HFFc6 (cell line): ENCODE measurements around the gene ACSBG1. TPM values are rescaled to one million over a fixed set of nuclear protein-coding genes. Genes with fewer than 3 reads are reported as not detected.

ENCODE experiments used
- DNase-seq: peaks from one replicate; pipeline ENCODE4 v3.0.0-alpha.2; 2018
- H3K27ac Mint-ChIP-seq: 2 replicates; pipeline ENCODE4 v1.8.0; 2020; ENCODE audit warnings: mild to moderate bottlenecking, mixed read lengths
- H3K27me3 Mint-ChIP-seq: 2 replicates; pipeline ENCODE4 v1.8.0; 2021; ENCODE audit warnings: mild to moderate bottlenecking, moderate library complexity, mixed read lengths; ENCODE audit not compliant: insufficient read depth
- H3K36me3 Mint-ChIP-seq: 2 replicates; pipeline ENCODE4 v1.8.0; 2021; ENCODE audit warnings: low read depth, mixed read lengths
- H3K4me1 Mint-ChIP-seq: 2 replicates; pipeline ENCODE4 v1.8.0; 2020; ENCODE audit warnings: low read depth, mixed read lengths
- H3K4me3 Mint-ChIP-seq: 2 replicates; pipeline ENCODE4 v1.8.0; 2020; ENCODE audit warnings: mild to moderate bottlenecking, moderate library complexity, mixed read lengths
- H3K9me3 Mint-ChIP-seq: 2 replicates; pipeline ENCODE4 v1.8.0; 2020; ENCODE audit warnings: mild to moderate bottlenecking, mixed read lengths
- total RNA-seq, 6 experiments: library from RNA; stranded (reverse); fragmentation: NEBNext Ultra II Directional; extraction: Animal tissue kit (Norgen Biotek cat#: 25700); gene quantifications; 2 replicates in 1 of 6; 3 replicates in 5 of 6; pipeline ENCODE4 v1.2.3, GENCODE V29; 2021
- TF ChIP-seq, protein P1 (sequence below): fragments of 200-600 bp; sonication (generic); IDR thresholded peaks from 2 replicates; pipeline ENCODE4 v1.5.0; 2021; ENCODE audit warnings: antibody characterized with exemption, mild to moderate bottlenecking

Gene ACSBG1
- total RNA-seq, 6 experiments from 2014 or later = not detected

DNA sequence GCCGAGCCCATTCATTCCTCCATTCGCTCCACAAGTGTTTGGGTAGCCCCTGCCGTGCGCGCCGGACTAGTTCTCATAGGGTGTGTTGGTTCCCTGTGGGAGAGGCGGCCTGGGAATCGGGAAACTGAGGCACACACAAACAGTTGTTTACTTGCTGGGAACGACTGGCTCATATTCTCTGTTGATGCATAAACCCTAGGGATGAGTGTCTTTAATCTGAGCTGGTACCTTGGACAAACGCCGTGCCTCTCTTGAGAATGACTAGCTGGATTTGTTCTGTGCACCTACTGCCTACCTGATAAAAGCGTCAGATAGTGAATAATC lies 30.7 kb upstream of the ACSBG1 start:
- no peak overlapping the region; the same call in 1 of the 2 replicates for H3K4me3 Mint-ChIP-seq

DNA sequence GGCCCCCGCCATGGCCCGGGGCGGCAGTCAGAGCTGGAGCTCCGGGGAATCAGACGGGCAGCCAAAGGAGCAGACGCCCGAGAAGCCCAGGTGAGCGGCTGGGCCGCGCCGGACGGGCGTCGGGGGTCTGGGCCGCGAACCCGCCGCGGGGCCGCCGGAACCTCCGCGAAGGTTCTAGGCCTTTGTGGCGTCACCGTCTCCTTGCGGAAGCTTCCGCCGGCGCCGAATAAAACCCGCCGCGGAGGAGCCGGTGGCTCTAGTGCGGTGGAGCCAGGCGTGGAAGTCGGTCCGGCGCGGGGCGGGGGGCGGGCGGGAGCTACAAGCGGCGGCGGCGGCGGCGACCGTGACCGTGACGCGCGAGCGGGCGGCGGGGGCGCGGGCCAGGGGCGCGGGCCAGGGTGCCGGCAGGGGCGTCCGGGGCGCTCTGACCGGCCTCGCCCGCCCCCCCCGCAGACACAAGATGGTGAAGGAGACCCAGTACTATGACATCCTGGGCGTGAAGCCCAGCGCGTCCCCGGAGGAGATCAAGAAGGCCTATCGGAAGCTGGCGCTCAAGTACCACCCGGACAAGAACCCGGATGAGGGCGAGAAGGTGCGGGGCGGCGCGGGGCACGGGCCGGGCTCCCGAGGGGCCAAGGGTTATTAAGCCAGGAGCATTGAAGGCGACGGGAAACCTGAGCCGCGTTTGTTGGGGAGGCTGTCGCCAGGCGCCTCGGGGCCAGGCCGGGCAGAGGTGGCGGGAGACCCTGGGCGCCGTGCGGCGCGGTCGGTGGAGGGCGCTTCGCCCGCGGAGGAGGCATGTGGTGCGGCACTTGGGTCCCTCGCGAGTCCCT lies 30.2 kb upstream of the ACSBG1 start, which contains the start of gene DNAJA4:
Gene DNAJA4 (plus strand): TSS at position 259 of the 833 bp plus-strand sequence. CDS start 202 bp downstream, at position 461.
- H3K4me1 Mint-ChIP-seq = peaks cover 11% of the 10 kb centered on the region
- no peaks in the 10 kb centered on the region for H3K36me3 Mint-ChIP-seq
- H3K27me3 Mint-ChIP-seq = peaks cover 32% of the 10 kb centered on the region
- DNase-seq = no peak
- H3K4me3 Mint-ChIP-seq = no peak within 1 kb of the TSS; the same call in 1 of the 2 replicates
- TF ChIP-seq, protein P1, sequence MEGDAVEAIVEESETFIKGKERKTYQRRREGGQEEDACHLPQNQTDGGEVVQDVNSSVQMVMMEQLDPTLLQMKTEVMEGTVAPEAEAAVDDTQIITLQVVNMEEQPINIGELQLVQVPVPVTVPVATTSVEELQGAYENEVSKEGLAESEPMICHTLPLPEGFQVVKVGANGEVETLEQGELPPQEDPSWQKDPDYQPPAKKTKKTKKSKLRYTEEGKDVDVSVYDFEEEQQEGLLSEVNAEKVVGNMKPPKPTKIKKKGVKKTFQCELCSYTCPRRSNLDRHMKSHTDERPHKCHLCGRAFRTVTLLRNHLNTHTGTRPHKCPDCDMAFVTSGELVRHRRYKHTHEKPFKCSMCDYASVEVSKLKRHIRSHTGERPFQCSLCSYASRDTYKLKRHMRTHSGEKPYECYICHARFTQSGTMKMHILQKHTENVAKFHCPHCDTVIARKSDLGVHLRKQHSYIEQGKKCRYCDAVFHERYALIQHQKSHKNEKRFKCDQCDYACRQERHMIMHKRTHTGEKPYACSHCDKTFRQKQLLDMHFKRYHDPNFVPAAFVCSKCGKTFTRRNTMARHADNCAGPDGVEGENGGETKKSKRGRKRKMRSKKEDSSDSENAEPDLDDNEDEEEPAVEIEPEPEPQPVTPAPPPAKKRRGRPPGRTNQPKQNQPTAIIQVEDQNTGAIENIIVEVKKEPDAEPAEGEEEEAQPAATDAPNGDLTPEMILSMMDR = no peak
- no peaks in the 10 kb centered on the region for H3K9me3 Mint-ChIP-seq
- no peak within 1 kb of the TSS for H3K27ac Mint-ChIP-seq

More for the DNA sequence above, 30.7 kb upstream of the ACSBG1 start:
- no peaks in the 10 kb centered on the region for H3K36me3 Mint-ChIP-seq
- TF ChIP-seq, protein P1 = no peak
- H3K9me3 Mint-ChIP-seq = no peaks in the 10 kb centered on the region
- peaks cover 29% of the 10 kb centered on the region for H3K27me3 Mint-ChIP-seq
- H3K27ac Mint-ChIP-seq = no peak overlapping the region
- peaks cover 11% of the 10 kb centered on the region for H3K4me1 Mint-ChIP-seq
- no peak for DNase-seq

DNA sequence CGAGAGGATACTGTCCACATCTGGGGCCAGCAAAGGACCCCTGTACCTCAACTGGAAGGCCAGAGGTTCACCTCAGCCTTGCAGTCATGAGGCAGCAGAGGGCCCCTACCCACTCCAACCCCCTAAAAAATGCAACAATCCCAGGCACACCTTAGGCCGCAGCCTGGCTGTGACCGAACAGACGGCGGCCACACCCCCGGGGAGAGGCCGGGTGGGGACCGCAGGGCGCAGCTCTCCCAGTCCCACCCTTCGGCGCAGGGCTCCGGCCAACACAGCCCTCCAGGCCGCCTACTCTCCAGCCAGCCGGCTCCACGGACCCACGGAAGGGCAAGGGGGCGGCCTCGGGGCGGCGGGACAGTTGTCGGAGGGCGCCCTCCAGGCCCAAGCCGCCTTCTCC lies 29.5 kb upstream of the ACSBG1 start:
- DNase-seq = no peak
- Mint-ChIP-seq H3K9me3 (no peaks in the 10 kb centered on the region), H3K27ac (no peak overlapping the region), H3K4me3 (no peak overlapping the region), H3K4me1 (peaks cover 11% of the 10 kb centered on the region), H3K36me3 (no peaks in the 10 kb centered on the region), H3K27me3 (peaks cover 30% of the 10 kb centered on the region)
- TF ChIP-seq, protein P1 = no peak

DNA sequence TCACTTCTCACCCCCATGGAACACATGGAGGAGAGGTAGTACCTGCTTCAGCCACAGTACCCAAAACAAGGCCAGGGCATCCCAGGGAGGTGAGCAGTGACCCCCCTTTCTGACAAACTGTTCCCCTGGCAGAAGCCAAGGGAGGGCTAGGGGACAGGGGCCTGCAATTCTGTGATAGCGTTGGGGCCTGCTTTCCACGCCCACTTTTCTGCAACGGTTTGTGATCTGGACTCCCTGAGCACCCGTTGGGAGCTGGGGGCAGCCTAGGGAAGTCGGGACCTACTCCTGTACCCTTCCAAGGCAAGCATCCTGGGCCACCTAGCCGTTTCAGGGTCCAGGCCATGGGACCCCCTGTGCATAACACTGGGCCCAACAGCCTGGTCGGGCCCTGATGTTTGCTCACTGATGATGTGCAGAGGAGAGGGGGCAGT lies 29.0 kb upstream of the ACSBG1 start:
- Mint-ChIP-seq H3K27me3 (peaks cover 29% of the 10 kb centered on the region), H3K4me3 (no peak overlapping the region), H3K27ac (no peak overlapping the region), H3K36me3 (no peaks in the 10 kb centered on the region), H3K9me3 (no peaks in the 10 kb centered on the region), H3K4me1 (peaks cover 11% of the 10 kb centered on the region)
- no peak for DNase-seq
- TF ChIP-seq, protein P1 = no peak

DNA sequence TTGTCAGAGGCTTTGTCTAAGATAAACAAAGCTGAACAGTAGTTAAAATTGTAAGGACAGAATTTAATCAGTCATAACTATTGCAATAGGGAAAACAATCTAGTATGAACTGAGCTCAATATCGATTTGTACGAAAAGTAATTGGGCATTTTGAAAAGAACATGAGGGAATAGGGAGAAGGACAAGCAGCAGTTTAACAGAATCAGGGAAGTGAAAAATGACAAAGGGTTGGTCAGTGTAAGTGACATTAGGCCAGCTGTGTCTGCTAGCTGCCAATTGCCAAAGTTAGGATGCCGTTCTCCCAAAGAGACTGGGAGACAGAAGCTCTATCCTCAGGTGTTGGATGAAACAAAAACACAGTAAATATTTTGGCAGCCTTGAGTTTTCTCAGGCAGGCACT lies 26.7 kb upstream of the ACSBG1 start:
- Mint-ChIP-seq H3K36me3 (no peaks in the 10 kb centered on the region), H3K27me3 (peaks cover 30% of the 10 kb centered on the region), H3K9me3 (no peaks in the 10 kb centered on the region), H3K4me1 (peaks cover 11% of the 10 kb centered on the region), H3K4me3 (no peak overlapping the region), H3K27ac (no peak overlapping the region)
- DNase-seq = no peak
- TF ChIP-seq, protein P1 = no peak
